ENCODE measurements around the gene CCDC188. TPM values are rescaled to one million over a fixed set of nuclear protein-coding genes. Genes with fewer than 3 reads are reported as not detected.

The CCDC188 gene
- total and polyA plus RNA-seq, 9 of the 15 experiments (the other 6 are each of a cell fraction or from before 2014, with no cell fraction given) = not detected

DNA sequence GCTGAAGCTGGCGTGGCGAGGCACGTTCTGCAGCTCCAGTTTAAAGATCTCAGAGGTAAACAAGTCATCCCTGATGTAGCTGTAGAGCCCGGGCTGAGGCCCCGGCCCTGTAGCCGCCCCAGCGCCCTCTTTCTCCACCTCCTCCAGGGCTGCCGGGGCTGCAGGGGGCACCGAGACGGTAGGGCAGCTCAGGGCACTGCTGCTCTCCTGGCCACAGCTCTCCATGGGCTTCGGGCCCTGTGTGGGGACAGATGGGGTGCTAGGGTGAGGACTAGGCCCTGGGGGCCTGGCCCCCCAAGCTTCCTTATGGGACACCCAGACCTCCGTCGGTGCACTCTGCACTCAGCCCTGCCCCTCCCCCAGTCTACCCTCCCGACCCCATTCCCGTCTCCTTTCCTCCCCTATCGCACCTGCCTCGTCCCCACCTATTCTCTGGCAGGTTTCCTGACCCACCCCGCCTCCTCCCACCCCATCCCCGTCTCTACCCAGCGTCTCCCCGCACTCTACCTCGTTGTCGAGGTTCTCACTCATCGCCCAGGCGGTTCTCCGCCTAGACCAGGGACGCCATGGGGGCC is 34.4 kb downstream of the CCDC188 start (continued):
- TF ChIP-seq HMG20B (CRISPR knock-in tag; IDR thresholded peaks at IDR 0.05) (no peak), SOX6 (IDR thresholded peaks at IDR 0.05) (no peak), ZSCAN32 (CRISPR knock-in tag; IDR thresholded peaks at IDR 0.05) (peak; percentile 55), ZNF75A (CRISPR knock-in tag; IDR thresholded peaks at IDR 0.05) (no peak), RFX1 (IDR thresholded peaks at IDR 0.05) (no peak), ZNF3 (CRISPR knock-in tag; IDR thresholded peaks at IDR 0.05) (no peak), TEAD1 (CRISPR knock-in tag; IDR thresholded peaks at IDR 0.05) (peak in 1 of 2 experiments; percentile 64; a peak in 1 of 4 replicates), KLF16 (IDR thresholded peaks at IDR 0.05) (no peak), PTBP1 (IDR thresholded peaks at IDR 0.05; ENCODE audit: low read depth, low read length) (no peak), BRD4 (IDR thresholded peaks at IDR 0.05) (peak; percentile 88; the same call in 1 of the 2 replicates), FIP1L1 (IDR thresholded peaks at IDR 0.05; ENCODE audit: low read depth, low read length, poor library complexity, severe bottlenecking) (no peak), ZNF586 (CRISPR knock-in tag; conservative IDR thresholded peaks at IDR 0.05) (0 out of 2 replicates have a peak, but pooled peaks have one; percentile 51), HNRNPL (IDR thresholded peaks at IDR 0.05; ENCODE audit: low read depth, low read length) (0 out of 2 replicates have a peak, but pooled peaks have one; percentile 1), HLTF (IDR thresholded peaks at IDR 0.05) (peak; percentile 99; the same call in 1 of the 2 replicates), CGGBP1 (CRISPR knock-in tag; IDR thresholded peaks at IDR 0.05) (no peak), ZC3H11A (IDR thresholded peaks at IDR 0.05; ENCODE audit: low read depth, low read length) (no peak; the same call in 1 of the 2 replicates), ERF (CRISPR knock-in tag; IDR thresholded peaks at IDR 0.05) (0 out of 2 replicates have a peak, but pooled peaks have one; percentile 7), KAT8 (IDR thresholded peaks at IDR 0.05; ENCODE audit: low read depth) (peak; percentile 42; the same call in 1 of the 2 replicates), ZNF707 (CRISPR knock-in tag; conservative IDR thresholded peaks at IDR 0.05) (no peak), POLR2AphosphoS5 (IDR thresholded peaks at IDR 0.05; ENCODE audit: control insufficient read depth, insufficient read depth, low read depth, low read length) (no peak), HIVEP1 (CRISPR knock-in tag; IDR thresholded peaks at IDR 0.05) (peak; percentile 85), TRIM24 (IDR thresholded peaks at IDR 0.05) (peak in 1 of 2 experiments; percentile 67; a peak in 2 of 4 replicates), RNF219 (CRISPR knock-in tag; IDR thresholded peaks at IDR 0.05) (0 out of 2 replicates have a peak, but pooled peaks have one; percentile 22)
- TF ChIP-seq, protein P1, sequence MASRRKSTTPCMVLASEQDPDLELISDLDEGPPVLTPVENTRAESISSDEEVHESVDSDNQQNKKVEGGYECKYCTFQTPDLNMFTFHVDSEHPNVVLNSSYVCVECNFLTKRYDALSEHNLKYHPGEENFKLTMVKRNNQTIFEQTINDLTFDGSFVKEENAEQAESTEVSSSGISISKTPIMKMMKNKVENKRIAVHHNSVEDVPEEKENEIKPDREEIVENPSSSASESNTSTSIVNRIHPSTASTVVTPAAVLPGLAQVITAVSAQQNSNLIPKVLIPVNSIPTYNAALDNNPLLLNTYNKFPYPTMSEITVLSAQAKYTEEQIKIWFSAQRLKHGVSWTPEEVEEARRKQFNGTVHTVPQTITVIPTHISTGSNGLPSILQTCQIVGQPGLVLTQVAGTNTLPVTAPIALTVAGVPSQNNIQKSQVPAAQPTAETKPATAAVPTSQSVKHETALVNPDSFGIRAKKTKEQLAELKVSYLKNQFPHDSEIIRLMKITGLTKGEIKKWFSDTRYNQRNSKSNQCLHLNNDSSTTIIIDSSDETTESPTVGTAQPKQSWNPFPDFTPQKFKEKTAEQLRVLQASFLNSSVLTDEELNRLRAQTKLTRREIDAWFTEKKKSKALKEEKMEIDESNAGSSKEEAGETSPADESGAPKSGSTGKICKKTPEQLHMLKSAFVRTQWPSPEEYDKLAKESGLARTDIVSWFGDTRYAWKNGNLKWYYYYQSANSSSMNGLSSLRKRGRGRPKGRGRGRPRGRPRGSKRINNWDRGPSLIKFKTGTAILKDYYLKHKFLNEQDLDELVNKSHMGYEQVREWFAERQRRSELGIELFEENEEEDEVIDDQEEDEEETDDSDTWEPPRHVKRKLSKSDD (conservative IDR thresholded peaks at IDR 0.05; ENCODE audit: low read length) = no peak
- TF ChIP-seq, protein P2, sequence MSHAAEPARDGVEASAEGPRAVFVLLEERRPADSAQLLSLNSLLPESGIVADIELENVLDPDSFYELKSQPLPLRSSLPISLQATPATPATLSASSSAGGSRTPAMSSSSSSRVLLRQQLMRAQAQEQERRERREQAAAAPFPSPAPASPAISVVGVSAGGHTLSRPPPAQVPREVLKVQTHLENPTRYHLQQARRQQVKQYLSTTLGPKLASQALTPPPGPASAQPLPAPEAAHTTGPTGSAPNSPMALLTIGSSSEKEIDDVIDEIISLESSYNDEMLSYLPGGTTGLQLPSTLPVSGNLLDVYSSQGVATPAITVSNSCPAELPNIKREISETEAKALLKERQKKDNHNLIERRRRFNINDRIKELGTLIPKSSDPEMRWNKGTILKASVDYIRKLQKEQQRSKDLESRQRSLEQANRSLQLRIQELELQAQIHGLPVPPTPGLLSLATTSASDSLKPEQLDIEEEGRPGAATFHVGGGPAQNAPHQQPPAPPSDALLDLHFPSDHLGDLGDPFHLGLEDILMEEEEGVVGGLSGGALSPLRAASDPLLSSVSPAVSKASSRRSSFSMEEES (CRISPR knock-in tag; IDR thresholded peaks at IDR 0.05) = no peak; the same call in 1 of the 2 replicates
